Prostate gland (tissue), 2 donors: ENCODE measurements around the gene CES2. TPM values are rescaled to one million over a fixed set of nuclear protein-coding genes. Genes with fewer than 3 reads are reported as not detected.
"Not testable (repeated sequence)": the region's sequence is repeated elsewhere in the genome, so short reads cannot be mapped to it uniquely, and the experiment has no call there.

Experiments used
- DNase-seq: peaks from one replicate; pipeline ENCODE4 v3.0.0-alpha.2; 2019; ENCODE audit warnings: low spot score
- H3K27ac ChIP-seq, 2 donors: fragments of 200-600 bp; sonication (generic); 2 replicates each; pipeline ENCODE4 v1.5.1; 2017 to 2019
- H3K27me3 ChIP-seq: fragments of 200-600 bp; sonication (generic); replicated peaks from 2 replicates; pipeline ENCODE4 v1.5.1; 2019; ENCODE audit not compliant: insufficient read depth
- H3K36me3 ChIP-seq, 2 donors: fragments of 200-600 bp; sonication (generic); 1 replicate in 1 of 2; 2 replicates in 1 of 2; pipeline versions ENCODE4 v1.5.1 to v1.8.1; 2017 to 2019
- H3K4me1 ChIP-seq: fragments of 200-600 bp; sonication (generic); replicated peaks from 2 replicates; pipeline ENCODE4 v1.5.1; 2019
- H3K4me3 ChIP-seq, 2 donors: fragments of 200-600 bp; sonication (generic); 2 replicates each; pipeline ENCODE4 v1.5.1; 2017 to 2019
- H3K9me3 ChIP-seq: fragments of 200-600 bp; sonication (generic); 2 replicates; pipeline ENCODE4 v1.5.1; 2017
- POLR2A ChIP-seq: fragments of 450-650 bp; IDR thresholded peaks from one replicate; pipeline ENCODE4 v1.6.1; 2016; ENCODE audit warnings: antibody characterized with exemption, mild to moderate bottlenecking
- POLR2AphosphoS5 ChIP-seq: sonication (generic); formaldehyde crosslinking; IDR thresholded peaks from one replicate; pipeline ENCODE4 v1.6.1; 2017; ENCODE audit warnings: antibody characterized with exemption
- WGBS: methylation state at CpG from one replicate; pipeline ENCODE4 v1.1.5; 2018; 5-methylcytosine and 5-hydroxymethylcytosine counted together
- intact Hi-C: fragments of 100-400 bp; cut with DNase I; formaldehyde crosslinking; loops from one replicate; pipeline ENCODE4 v1.14.2; 2022
- total RNA-seq, 2 donors: library from RNA; depleted of rRNA; stranded (reverse); fragments of >200 nt; gene quantifications; one replicate each; pipeline ENCODE4 v1.1.0, GENCODE V29; 2016
- TF ChIP-seq, protein P1 (sequence below), 4 experiments: fragments of 200-600 bp in 2 of 4; fragments of 450-650 bp in 2 of 4; sonication (generic) in 2 of 4; IDR thresholded peaks; 1 replicate in 3 of 4; 2 replicates in 1 of 4; pipeline ENCODE4 v1.5.1; 2016 to 2019; ENCODE audit warnings: antibody characterized with exemption in 4 of 4, mild to moderate bottlenecking in 2 of 4, moderate library complexity in 2 of 4

Gene CES2
- total RNA-seq, 2 donors from 2014 or later: 36.3 to 61.5 TPM

DNA sequence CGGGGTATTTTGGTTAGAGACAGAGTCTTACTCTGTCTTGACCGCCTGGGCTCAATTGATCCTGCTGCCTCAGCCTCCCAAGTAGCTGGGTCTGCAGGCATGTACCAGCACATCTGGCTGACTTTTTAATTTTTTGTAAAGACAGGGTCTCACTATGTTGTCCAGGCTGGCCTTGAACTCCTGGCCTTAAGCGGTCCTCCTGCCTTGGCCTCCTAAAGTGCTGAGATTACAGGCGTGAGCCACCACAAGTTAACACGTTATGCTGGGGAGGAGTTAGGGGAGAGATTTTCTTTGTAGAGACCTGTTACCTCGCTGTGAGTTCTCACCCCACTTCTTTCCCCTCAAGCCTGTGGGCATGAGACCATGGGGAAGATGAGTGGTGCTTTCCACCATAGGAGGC, 51.2 kb downstream of the CES2 start:
- WGBS: 95% methylated on average over 6 of the region's 6 CpGs
- TF ChIP-seq POLR2AphosphoS5 (no peak), POLR2A (no peak)
- TF ChIP-seq, protein P1, sequence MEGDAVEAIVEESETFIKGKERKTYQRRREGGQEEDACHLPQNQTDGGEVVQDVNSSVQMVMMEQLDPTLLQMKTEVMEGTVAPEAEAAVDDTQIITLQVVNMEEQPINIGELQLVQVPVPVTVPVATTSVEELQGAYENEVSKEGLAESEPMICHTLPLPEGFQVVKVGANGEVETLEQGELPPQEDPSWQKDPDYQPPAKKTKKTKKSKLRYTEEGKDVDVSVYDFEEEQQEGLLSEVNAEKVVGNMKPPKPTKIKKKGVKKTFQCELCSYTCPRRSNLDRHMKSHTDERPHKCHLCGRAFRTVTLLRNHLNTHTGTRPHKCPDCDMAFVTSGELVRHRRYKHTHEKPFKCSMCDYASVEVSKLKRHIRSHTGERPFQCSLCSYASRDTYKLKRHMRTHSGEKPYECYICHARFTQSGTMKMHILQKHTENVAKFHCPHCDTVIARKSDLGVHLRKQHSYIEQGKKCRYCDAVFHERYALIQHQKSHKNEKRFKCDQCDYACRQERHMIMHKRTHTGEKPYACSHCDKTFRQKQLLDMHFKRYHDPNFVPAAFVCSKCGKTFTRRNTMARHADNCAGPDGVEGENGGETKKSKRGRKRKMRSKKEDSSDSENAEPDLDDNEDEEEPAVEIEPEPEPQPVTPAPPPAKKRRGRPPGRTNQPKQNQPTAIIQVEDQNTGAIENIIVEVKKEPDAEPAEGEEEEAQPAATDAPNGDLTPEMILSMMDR (IDR thresholded peaks at IDR 0.05): no peak
- H3K27ac ChIP-seq: no peak overlapping the region
- no peak for DNase-seq
- no peaks in the 10 kb centered on the region for H3K36me3 ChIP-seq
- H3K27me3 ChIP-seq: no peaks in the 10 kb centered on the region
- intact Hi-C loops: no loop called here
- no peak overlapping the region for H3K4me3 ChIP-seq
- H3K9me3 ChIP-seq: no peaks in the 10 kb centered on the region
- H3K4me1 ChIP-seq: no peaks in the 10 kb centered on the region

DNA sequence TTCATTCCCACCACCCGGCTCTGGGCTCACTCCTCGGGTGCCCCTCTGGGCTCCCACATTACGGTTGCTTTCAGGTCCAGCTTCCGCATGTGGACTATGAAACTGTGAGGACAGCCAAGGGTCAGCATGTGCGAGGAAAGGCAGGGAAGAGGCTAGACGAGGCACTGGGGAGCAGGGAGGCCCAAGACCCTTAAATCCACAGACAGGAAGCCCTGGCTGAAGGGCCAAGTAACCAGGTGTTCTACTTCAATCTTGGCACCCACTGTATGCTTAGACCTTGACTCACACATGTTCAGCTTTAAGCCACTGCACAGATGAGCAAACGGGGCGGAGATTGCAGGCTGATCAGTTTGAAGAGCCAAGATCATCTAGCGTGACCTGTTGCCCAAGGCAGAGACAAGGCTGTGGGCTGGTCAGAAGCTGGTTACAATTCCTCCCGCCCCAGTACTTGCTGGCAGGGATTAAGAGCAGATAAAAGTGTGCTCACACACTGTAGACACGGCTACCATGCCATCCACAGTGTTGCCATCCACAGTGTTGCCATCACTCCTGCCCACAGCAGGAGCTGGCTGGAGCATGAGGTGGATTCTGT, 53.0 kb downstream of the CES2 start, which contains the start of gene CES4A:
Gene CES4A, plus strand, starts transcription at position 393 of the 592 bp plus-strand sequence. Its CDS starts 184 bp downstream, at position 577.
- Histone ChIP-seq H3K36me3 (no peaks in the 10 kb centered on the region), H3K9me3 (no peaks in the 10 kb centered on the region), H3K27ac (no peak within 1 kb of the TSS), H3K4me1 (no peaks in the 10 kb centered on the region), H3K4me3 (no peak within 1 kb of the TSS), H3K27me3 (no peaks in the 10 kb centered on the region)
- intact Hi-C loops: no loop called here
- TF ChIP-seq POLR2AphosphoS5: no peak
- TF ChIP-seq, protein P1 (IDR thresholded peaks at IDR 0.05): no peak
- no peak for TF ChIP-seq POLR2A
- 63% methylated on average over 11 of the region's 11 CpGs for WGBS
- DNase-seq: no peak

DNA sequence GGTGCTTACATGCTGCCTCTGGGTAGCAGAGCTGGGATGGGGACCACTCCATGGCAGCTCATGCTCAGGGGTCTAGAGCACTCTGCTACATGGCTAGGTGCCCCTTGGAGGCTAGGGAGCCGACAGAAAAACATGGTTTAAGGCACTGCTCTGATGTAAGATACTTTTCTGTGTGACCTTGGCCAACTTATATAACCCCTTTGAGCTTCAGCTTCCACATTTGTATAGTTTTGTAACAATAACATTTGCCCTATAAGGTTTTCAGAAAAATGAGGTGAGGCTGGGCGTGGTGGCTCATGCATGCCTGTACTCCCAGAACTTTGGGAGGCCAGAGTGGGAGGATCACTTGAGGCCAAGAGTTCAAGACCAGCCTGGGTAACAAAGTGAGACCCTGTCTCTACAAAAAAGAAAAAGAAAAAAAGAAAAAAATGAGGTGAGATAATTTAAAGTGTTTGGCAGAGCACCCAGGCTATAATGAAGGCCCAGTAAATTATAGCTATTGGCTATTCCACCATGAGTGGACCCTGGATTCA, 56.3 kb downstream of the CES2 start:
- H3K27me3 ChIP-seq: no peaks in the 10 kb centered on the region
- TF ChIP-seq, protein P1 (IDR thresholded peaks at IDR 0.05): no peak
- TF ChIP-seq POLR2A: no peak
- no peak for TF ChIP-seq POLR2AphosphoS5
- H3K4me3 ChIP-seq: no peak overlapping the region
- no peaks in the 10 kb centered on the region for H3K9me3 ChIP-seq
- no peaks in the 10 kb centered on the region for H3K36me3 ChIP-seq
- DNase-seq: no peak
- no peak overlapping the region for H3K27ac ChIP-seq
- intact Hi-C loops: no loop called here
- no peaks in the 10 kb centered on the region for H3K4me1 ChIP-seq
- 88% methylated on average over 2 of the region's 2 CpGs for WGBS

DNA sequence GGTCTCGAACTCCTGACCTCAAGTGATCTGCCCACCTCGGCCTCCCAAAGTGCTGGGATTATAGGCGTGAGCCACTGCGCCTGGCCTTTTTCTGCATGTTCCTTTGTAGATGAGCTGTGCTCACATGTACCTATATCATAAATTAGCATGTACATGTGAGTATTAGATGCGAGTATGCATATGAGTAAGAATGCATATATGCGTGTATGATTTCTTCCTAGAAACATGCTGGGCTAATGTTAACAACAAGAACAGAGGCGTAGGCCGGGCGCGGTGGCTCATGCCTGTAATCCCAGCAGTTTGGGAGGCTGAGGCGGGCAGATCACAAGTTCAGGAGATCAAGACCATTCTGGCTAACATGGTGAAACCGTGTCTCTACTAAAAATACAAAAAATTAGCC, 58.2 kb downstream of the CES2 start:
- H3K27me3 ChIP-seq, DNase-seq, H3K36me3 ChIP-seq, intact Hi-C loops, H3K4me1 ChIP-seq, H3K9me3 ChIP-seq, H3K4me3 ChIP-seq, H3K27ac ChIP-seq: not testable (repeated sequence)
- WGBS: 95% methylated on average over 12 of the region's 12 CpGs

Other genes starting within 250 kb of the CES2 start
- 10 to 100 TPM; 46.9 to 57.7 TPM for gene CMTM4, start 238.8 kb upstream of the CES2 start, total RNA-seq
- gene DYNC1LI2, start 183.9 kb upstream of the CES2 start, total RNA-seq: 100 to 1,000 TPM in 1 of 2 donors, 10 to 100 TPM in 1; 98.1 to 149 TPM
- 1 to 10 TPM in 1 of 2 donors, not detected in 1; 2.1 TPM for gene TERB1, start 133.9 kb upstream of the CES2 start, total RNA-seq
- 10 to 100 TPM; 39.6 to 58.2 TPM for gene NAE1, start 104.5 kb upstream of the CES2 start, total RNA-seq
- 1 to 10 TPM in 1 of 2 donors, not detected in 1; 1.9 TPM for gene CA7, start 91.1 kb upstream of the CES2 start, total RNA-seq
- gene PDP2, start 55.0 kb upstream of the CES2 start, total RNA-seq: 10 to 100 TPM in 1 of 2 donors, 1 to 10 TPM in 1; 9.2 to 21.9 TPM
- not detected for gene CDH16, start 16.6 kb upstream of the CES2 start, total RNA-seq
- gene RRAD, start 10.0 kb upstream of the CES2 start, total RNA-seq: 10 to 100 TPM; 17.0 to 37.0 TPM
- 100 to 1,000 TPM in 1 of 2 donors, 10 to 100 TPM in 1; 80.2 to 159 TPM for gene CIAO2B, start 1.1 kb upstream of the CES2 start, total RNA-seq
- gene CES3, start 25.8 kb downstream of the CES2 start, total RNA-seq: under 1 TPM; 0.36 to 0.80 TPM
- gene CES4A, start 53.1 kb downstream of the CES2 start, total RNA-seq: 10 to 100 TPM in 1 of 2 donors, 1 to 10 TPM in 1; 1.4 to 10.7 TPM
- gene CBFB, start 93.6 kb downstream of the CES2 start, total RNA-seq: 10 to 100 TPM; 27.0 to 46.2 TPM
- 10 to 100 TPM; 30.1 to 31.9 TPM for gene PHAF1, start 174.4 kb downstream of the CES2 start, total RNA-seq
- gene B3GNT9, start 215.5 kb downstream of the CES2 start, total RNA-seq: 10 to 100 TPM; 32.1 to 37.3 TPM
- gene TRADD, start 224.4 kb downstream of the CES2 start, total RNA-seq: 10 to 100 TPM; 33.3 to 56.3 TPM
- 100 to 1,000 TPM in 1 of 2 donors, 10 to 100 TPM in 1; 67.9 to 124 TPM for gene FBXL8, start 224.4 kb downstream of the CES2 start, total RNA-seq
- gene HSF4, start 229.2 kb downstream of the CES2 start, total RNA-seq: 100 to 1,000 TPM; 109 to 137 TPM
- gene NOL3, start 235.0 kb downstream of the CES2 start, total RNA-seq: 100 to 1,000 TPM in 1 of 2 donors, 10 to 100 TPM in 1; 60.8 to 129 TPM
- 10 to 100 TPM; 13.9 to 28.9 TPM for gene MATCAP1, start 248.4 kb downstream of the CES2 start, total RNA-seq